ENCODE results near the gene BLACAT1. TPM values are rescaled to one million over a fixed set of nuclear protein-coding genes. Genes with fewer than 3 reads are reported as not detected.
A peak's percentile ranks its signal among the peaks of the same experiment; 100 is the strongest.

BLACAT1 gene
- total RNA-seq, 1 donor from 2014 or later: 3.9 TPM

GRCh38 chr1:205494115-205494514 lies 38.3 kb upstream of the BLACAT1 start:
- Mint-ChIP-seq H3K27ac (ENCODE audit: unreplicated experiment) (no peak overlapping the region), H3K27me3 (ENCODE audit: low read depth) (peaks cover 5% of the 10 kb centered on the region), H3K4me1 (peaks cover 24% of the 10 kb centered on the region), H3K9me3 (no peaks in the 10 kb centered on the region), H3K4me3 (no peak overlapping the region), H3K36me3 (ENCODE audit: low read depth) (no peaks in the 10 kb centered on the region)
- no peak for DNase-seq (ENCODE audit: low read depth, low spot score)
- TF ChIP-seq CTCF (conservative IDR thresholded peaks at IDR 0.05): no peak

GRCh38 chr1:205493241-205494085 lies 37.6 kb upstream of the BLACAT1 start:
- Mint-ChIP-seq H3K27me3 (ENCODE audit: low read depth) (peaks cover 5% of the 10 kb centered on the region), H3K36me3 (ENCODE audit: low read depth) (no peaks in the 10 kb centered on the region), H3K4me1 (peaks cover 24% of the 10 kb centered on the region), H3K9me3 (no peaks in the 10 kb centered on the region), H3K27ac (ENCODE audit: unreplicated experiment) (peak overlapping the region; percentile 75), H3K4me3 (no peak overlapping the region)
- no peak for TF ChIP-seq CTCF (conservative IDR thresholded peaks at IDR 0.05)
- no peak for DNase-seq (ENCODE audit: low read depth, low spot score)

GRCh38 chr1:205492774-205493173 lies 36.9 kb upstream of the BLACAT1 start:
- H3K9me3 Mint-ChIP-seq: no peaks in the 10 kb centered on the region
- TF ChIP-seq CTCF (conservative IDR thresholded peaks at IDR 0.05): no peak
- no peak overlapping the region for H3K4me3 Mint-ChIP-seq
- no peak for DNase-seq (ENCODE audit: low read depth, low spot score)
- no peak overlapping the region for H3K27ac Mint-ChIP-seq (ENCODE audit: unreplicated experiment)
- peaks cover 29% of the 10 kb centered on the region for H3K4me1 Mint-ChIP-seq
- H3K27me3 Mint-ChIP-seq (ENCODE audit: low read depth): peaks cover 5% of the 10 kb centered on the region
- H3K36me3 Mint-ChIP-seq (ENCODE audit: low read depth): no peaks in the 10 kb centered on the region

- Mint-ChIP-seq H3K27ac (ENCODE audit: unreplicated experiment) (peak overlapping the region; percentile 35), H3K4me1 (peaks cover 29% of the 10 kb centered on the region), H3K27me3 (ENCODE audit: low read depth) (peaks cover 5% of the 10 kb centered on the region), H3K4me3 (no peak overlapping the region), H3K9me3 (no peaks in the 10 kb centered on the region), H3K36me3 (ENCODE audit: low read depth) (no peaks in the 10 kb centered on the region)
- DNase-seq (ENCODE audit: low read depth, low spot score): no peak
- TF ChIP-seq CTCF (conservative IDR thresholded peaks at IDR 0.05): no peak
Observed at GRCh38 chr1:205492201-205492667, 36.4 kb upstream of the BLACAT1 start.

- Mint-ChIP-seq H3K4me1 (peaks cover 28% of the 10 kb centered on the region), H3K36me3 (ENCODE audit: low read depth) (no peaks in the 10 kb centered on the region), H3K4me3 (no peak overlapping the region), H3K27me3 (ENCODE audit: low read depth) (peaks cover 5% of the 10 kb centered on the region), H3K27ac (ENCODE audit: unreplicated experiment) (peak overlapping the region; percentile 35), H3K9me3 (no peaks in the 10 kb centered on the region)
- TF ChIP-seq CTCF (conservative IDR thresholded peaks at IDR 0.05): no peak
- DNase-seq (ENCODE audit: low read depth, low spot score): no peak
Observed at GRCh38 chr1:205491794-205492193, 35.9 kb upstream of the BLACAT1 start.

All from neural crest cell (in vitro differentiated cells).